Measurements from ENCODE around the gene CYTH3.
"Not testable (repeated sequence)": the region's sequence is repeated elsewhere in the genome, so short reads cannot be mapped to it uniquely, and the experiment has no call there.

Gene CYTH3

GRCh38 chr7:6283391-6284054 lies 11.1 kb upstream of the CYTH3 start:
- DNase-seq, result not testable (repeated sequence)

GRCh38 chr7:6279937-6280336 lies 7.5 kb upstream of the CYTH3 start:
- DNase-seq, result no peak

- DNase-seq, result no peak
Observed at GRCh38 chr7:6279341-6279740, 6.9 kb upstream of the CYTH3 start.

GRCh38 chr7:6278749-6279310 lies 6.4 kb upstream of the CYTH3 start:
- DNase-seq, result no peak

- no peak for DNase-seq
Observed at GRCh38 chr7:6277476-6277875, 5.1 kb upstream of the CYTH3 start.

GRCh38 chr7:6276911-6277408 lies 4.5 kb upstream of the CYTH3 start:
- DNase-seq, result no peak

GRCh38 chr7:6274743-6275142 lies 2.3 kb upstream of the CYTH3 start:
- DNase-seq, result no peak

GRCh38 chr7:6273917-6274630 lies 1.6 kb upstream of the CYTH3 start:
- no peak for DNase-seq

- DNase-seq, result peak in 3 of 58 donors; percentile 3 to 23 (median 4)
Observed at GRCh38 chr7:6273380-6273837, 985 bp upstream of the CYTH3 start.

- DNase-seq, result peak in 12 of 58 donors; percentile 2 to 60 (median 22)
Observed at GRCh38 chr7:6271694-6272440, 557 bp downstream of the CYTH3 start.

- DNase-seq, result peak in 57 of 58 donors; percentile 7 to 77 (median 50)
Observed at GRCh38 chr7:6271060-6271658, 1.3 kb downstream of the CYTH3 start.

GRCh38 chr7:6269527-6269926 lies 2.9 kb downstream of the CYTH3 start:
- no peak for DNase-seq

- no peak for DNase-seq
Observed at GRCh38 chr7:6268907-6269306, 3.5 kb downstream of the CYTH3 start.

GRCh38 chr7:6268023-6268900 lies 4.2 kb downstream of the CYTH3 start:
- DNase-seq, result no peak

- DNase-seq, result no peak
Observed at GRCh38 chr7:6266699-6267098, 5.7 kb downstream of the CYTH3 start.

- no peak for DNase-seq
Observed at GRCh38 chr7:6262221-6262620, 10.2 kb downstream of the CYTH3 start.

GRCh38 chr7:6261699-6262098 lies 10.7 kb downstream of the CYTH3 start:
- DNase-seq, result no peak

GRCh38 chr7:6260291-6261187 lies 11.9 kb downstream of the CYTH3 start:
- DNase-seq, result no peak

- no peak for DNase-seq
Observed at GRCh38 chr7:6259257-6259656, 13.2 kb downstream of the CYTH3 start.

Measured in anterior cingulate cortex (tissue), 58 donors.